Trophoblast cell (in vitro differentiated cells and primary cell): ENCODE measurements around the gene TLE4.

Experiments
- DNase-seq, 2 donors: peaks; one replicate each; pipeline ENCODE4 v3.0.0-alpha.2; 2016
- H2AFZ ChIP-seq: 2 replicates; pipeline ENCODE4 v1.6.1; 2013; ENCODE audit warnings: low read length, moderate library complexity, mild to moderate bottlenecking; ENCODE audit not compliant: insufficient read depth, poor library complexity
- H2AK5ac ChIP-seq: 2 replicates; pipeline ENCODE4 v1.6.1; 2013; ENCODE audit warnings: mild to moderate bottlenecking, low read length
- H2BK120ac ChIP-seq: 2 replicates; pipeline ENCODE4 v1.6.1; 2013; ENCODE audit warnings: low read length, mild to moderate bottlenecking, moderate library complexity; ENCODE audit not compliant: insufficient read depth, poor library complexity
- H2BK12ac ChIP-seq: 2 replicates; pipeline ENCODE4 v1.6.1; 2013; ENCODE audit warnings: mild to moderate bottlenecking, low read length, moderate library complexity
- H2BK5ac ChIP-seq: 2 replicates; pipeline ENCODE4 v1.6.1; 2013; ENCODE audit warnings: low read length, low read depth, moderate library complexity, mild to moderate bottlenecking; ENCODE audit not compliant: poor library complexity
- H3K14ac ChIP-seq: 2 replicates; pipeline ENCODE4 v1.6.1; 2013; ENCODE audit warnings: mild to moderate bottlenecking, low read length
- H3K18ac ChIP-seq: 2 replicates; pipeline ENCODE4 v1.6.1; 2013; ENCODE audit warnings: mild to moderate bottlenecking, low read length
- H3K23ac ChIP-seq: 2 replicates; pipeline ENCODE4 v1.6.1; 2013; ENCODE audit warnings: low read length
- H3K27ac ChIP-seq: 2 replicates; pipeline ENCODE4 v1.5.1; 2013; ENCODE audit warnings: low read depth, mild to moderate bottlenecking, inconsistent platforms, low read length, moderate library complexity
- H3K27me3 ChIP-seq: 2 replicates; pipeline ENCODE4 v1.6.1; 2013; ENCODE audit warnings: inconsistent platforms, mild to moderate bottlenecking, low read length, moderate library complexity; ENCODE audit not compliant: insufficient read depth
- H3K36me3 ChIP-seq, 2 experiments: 1 replicate in 1 of 2; 2 replicates in 1 of 2; pipeline ENCODE4 v1.6.1; 2013; ENCODE audit warnings: low read length in 2 of 2, mild to moderate bottlenecking in 2 of 2, moderate library complexity in 1 of 2; ENCODE audit not compliant: insufficient read depth in 2 of 2, control insufficient read depth in 1 of 2
- H3K4ac ChIP-seq: 2 replicates; pipeline ENCODE4 v1.6.1; 2013; ENCODE audit warnings: low read depth, mild to moderate bottlenecking, low read length, moderate library complexity
- H3K4me1 ChIP-seq, 2 experiments: 1 replicate in 1 of 2; 2 replicates in 1 of 2; pipeline ENCODE4 v1.6.1; 2013; ENCODE audit warnings: low read length in 2 of 2, mild to moderate bottlenecking in 2 of 2, moderate library complexity in 1 of 2; ENCODE audit not compliant: insufficient read depth in 2 of 2, control insufficient read depth in 1 of 2
- H3K4me2 ChIP-seq: 2 replicates; pipeline ENCODE4 v1.6.1; 2013; ENCODE audit warnings: inconsistent platforms, mild to moderate bottlenecking, low read length, moderate library complexity
- H3K4me3 ChIP-seq: 2 replicates; pipeline ENCODE4 v1.5.1; 2013; ENCODE audit warnings: mild to moderate bottlenecking, low read depth, low read length, inconsistent platforms
- H3K79me1 ChIP-seq: one replicate; pipeline ENCODE4 v1.6.1; 2013; ENCODE audit warnings: low read length
- H3K79me2 ChIP-seq: 2 replicates; pipeline ENCODE4 v1.6.1; 2013; ENCODE audit warnings: low read length, mild to moderate bottlenecking; ENCODE audit not compliant: control insufficient read depth, insufficient read depth, poor library complexity
- H3K9ac ChIP-seq: 2 replicates; pipeline ENCODE4 v1.6.1; 2013; ENCODE audit warnings: mild to moderate bottlenecking, low read length
- H3K9me3 ChIP-seq: 2 replicates; pipeline ENCODE4 v1.6.1; 2013; ENCODE audit warnings: low read depth, mild to moderate bottlenecking, control low read depth, inconsistent platforms, low read length; ENCODE audit not compliant: insufficient read depth
- H4K12ac ChIP-seq: 2 replicates; pipeline ENCODE4 v1.6.1; 2013; ENCODE audit warnings: low read depth, mild to moderate bottlenecking, low read length, moderate library complexity
- H4K8ac ChIP-seq: 2 replicates; pipeline ENCODE4 v1.6.1; 2013; ENCODE audit warnings: low read depth, mild to moderate bottlenecking, low read length, moderate library complexity
- H4K91ac ChIP-seq: one replicate; pipeline ENCODE4 v1.6.1; 2013; ENCODE audit warnings: low read depth, mild to moderate bottlenecking, low read length, moderate library complexity
- WGBS: extraction: QIAGEN DNeasy Blood & Tissue Kit; methylation state at CpG from one replicate; pipeline ENCODE4 v1.1.7; 2013; ENCODE audit warnings: missing lambda C conversion rate; ENCODE audit not compliant: insufficient read length, insufficient coverage; ENCODE audit errors: extremely low coverage; 5-methylcytosine and 5-hydroxymethylcytosine counted together

Gene TLE4

DNA sequence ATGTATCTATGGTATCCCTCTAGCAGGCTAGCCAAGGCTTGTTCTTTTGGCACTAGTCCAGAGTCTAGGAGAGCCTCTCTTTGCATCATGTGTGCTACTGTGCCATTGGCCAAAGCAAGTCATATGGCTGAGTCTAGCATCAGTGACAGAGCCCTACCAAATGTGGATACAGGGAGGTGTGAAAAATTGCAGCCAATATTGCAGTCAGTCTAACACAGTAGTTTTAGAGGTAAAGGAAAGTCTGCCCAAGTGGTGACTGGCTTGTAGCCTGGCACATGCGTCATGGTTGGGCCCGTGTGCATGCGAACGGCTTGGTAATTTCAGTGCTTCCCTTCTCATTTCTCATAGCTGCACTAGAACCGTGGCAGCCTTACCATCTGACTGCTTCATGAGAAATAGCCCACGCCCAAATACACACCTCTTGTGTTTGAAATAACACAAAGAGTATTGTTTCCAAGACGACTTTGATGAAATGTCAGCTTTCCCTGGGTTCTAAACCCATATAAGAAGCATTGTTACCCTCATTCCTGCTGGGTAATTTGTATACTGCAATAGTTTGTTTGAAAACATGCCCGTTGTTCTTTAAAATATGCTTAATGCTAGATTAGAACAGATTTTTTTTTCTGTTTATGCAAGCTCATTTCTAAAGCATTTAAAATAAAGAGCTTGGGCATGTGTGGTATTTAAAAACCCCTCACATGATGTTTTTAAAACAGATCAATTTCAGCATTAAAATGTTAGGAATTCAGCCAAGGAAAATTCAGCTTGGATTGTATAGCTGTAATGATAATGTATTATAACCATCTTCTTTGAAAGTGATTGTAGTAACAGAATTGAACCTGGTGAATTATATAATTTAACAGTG, 113.2 kb downstream of the TLE4 start:
- Histone ChIP-seq H3K36me3 (peaks cover 2 to 8% of the 10 kb centered on the region in 2 experiments), H3K27ac (no peak overlapping the region), H2BK12ac (peak overlapping the region; percentile 15), H3K9ac (no peak overlapping the region), H3K27me3 (no peaks in the 10 kb centered on the region), H3K23ac (no peak overlapping the region), H4K91ac (no peak overlapping the region), H3K4me1 (peaks cover 11 to 17% of the 10 kb centered on the region in 2 experiments), H3K18ac (peak overlapping the region; percentile 44), H3K79me1 (peaks cover 7% of the 10 kb centered on the region), H3K4me3 (no peak overlapping the region), H3K14ac (no peak overlapping the region), H4K8ac (no peak overlapping the region), H3K79me2 (peaks cover 2% of the 10 kb centered on the region), H3K4me2 (no peak overlapping the region), H3K4ac (peak overlapping the region; percentile 28), H2AFZ (no peak overlapping the region), H2BK120ac (no peak overlapping the region), H4K12ac (no peak overlapping the region), H2AK5ac (no peak overlapping the region), H3K9me3 (no peaks in the 10 kb centered on the region), H2BK5ac (no peak overlapping the region)
- WGBS = no CpG with 5 or more reads among the region's 8 CpGs
- peak in 1 of 2 donors; percentile 17 for DNase-seq

- no peak for DNase-seq
- H2BK12ac ChIP-seq = no peak overlapping the region
- H2AFZ ChIP-seq = no peak overlapping the region
- H3K27ac ChIP-seq = no peak overlapping the region
- H3K14ac ChIP-seq = no peak overlapping the region
- H3K23ac ChIP-seq = no peak overlapping the region
- peaks cover 13 to 19% of the 10 kb centered on the region in 2 experiments for H3K4me1 ChIP-seq
- H2AK5ac ChIP-seq = no peak overlapping the region
- H3K18ac ChIP-seq = no peak overlapping the region
- no peak overlapping the region for H4K12ac ChIP-seq
- H3K27me3 ChIP-seq = no peaks in the 10 kb centered on the region
- H4K91ac ChIP-seq = no peak overlapping the region
- no CpG with 5 or more reads among the region's 1 CpG for WGBS
- no peak overlapping the region for H3K4ac ChIP-seq
- no peak overlapping the region for H3K4me3 ChIP-seq
- H3K79me2 ChIP-seq = peaks cover 2% of the 10 kb centered on the region
- peaks cover 7% of the 10 kb centered on the region for H3K79me1 ChIP-seq
- no peak overlapping the region for H2BK120ac ChIP-seq
- H2BK5ac ChIP-seq = no peak overlapping the region
- H3K9ac ChIP-seq = no peak overlapping the region
- no peaks in the 10 kb centered on the region for H3K9me3 ChIP-seq
- H4K8ac ChIP-seq = no peak overlapping the region
- H3K36me3 ChIP-seq = peaks cover 2 to 8% of the 10 kb centered on the region in 2 experiments
- no peak overlapping the region for H3K4me2 ChIP-seq
Observed at GRCh38 chr9:79685577-79685976, 113.8 kb downstream of the TLE4 start.

GRCh38 chr9:79686381-79687130, 114.8 kb downstream of the TLE4 start:
- Histone ChIP-seq H3K18ac (peak overlapping the region; percentile 49), H2AK5ac (no peak overlapping the region), H4K8ac (no peak overlapping the region), H2BK5ac (no peak overlapping the region), H4K12ac (no peak overlapping the region), H3K79me2 (peaks cover 2% of the 10 kb centered on the region), H3K9ac (no peak overlapping the region), H3K14ac (no peak overlapping the region), H3K36me3 (peaks cover 4 to 8% of the 10 kb centered on the region in 2 experiments), H3K23ac (no peak overlapping the region), H2BK120ac (no peak overlapping the region), H3K27me3 (no peaks in the 10 kb centered on the region), H3K4me2 (no peak overlapping the region), H3K4me3 (no peak overlapping the region), H3K9me3 (no peaks in the 10 kb centered on the region), H3K79me1 (peaks cover 14% of the 10 kb centered on the region), H4K91ac (peak overlapping the region; percentile 43), H2AFZ (no peak overlapping the region), H3K27ac (no peak overlapping the region), H3K4ac (peak overlapping the region; percentile 27), H3K4me1 (peaks cover 16 to 26% of the 10 kb centered on the region in 2 experiments), H2BK12ac (no peak overlapping the region)
- no CpG with 5 or more reads among the region's 8 CpGs for WGBS
- no peak for DNase-seq

- H3K36me3 ChIP-seq = peaks cover 4 to 8% of the 10 kb centered on the region in 2 experiments
- H3K14ac ChIP-seq = no peak overlapping the region
- no peak overlapping the region for H3K9ac ChIP-seq
- no peak overlapping the region for H4K12ac ChIP-seq
- no peak overlapping the region for H3K27ac ChIP-seq
- H2BK120ac ChIP-seq = no peak overlapping the region
- no peak overlapping the region for H3K4me2 ChIP-seq
- no peak overlapping the region for H4K8ac ChIP-seq
- H3K9me3 ChIP-seq = no peaks in the 10 kb centered on the region
- no CpG with 5 or more reads among the region's 8 CpGs for WGBS
- H3K79me1 ChIP-seq = peaks cover 17% of the 10 kb centered on the region
- H3K4me3 ChIP-seq = no peak overlapping the region
- H3K79me2 ChIP-seq = peaks cover 2% of the 10 kb centered on the region
- no peak overlapping the region for H2AK5ac ChIP-seq
- H3K27me3 ChIP-seq = no peaks in the 10 kb centered on the region
- H2BK5ac ChIP-seq = no peak overlapping the region
- H3K18ac ChIP-seq = peak overlapping the region; percentile 32
- H3K4me1 ChIP-seq = peaks cover 20 to 27% of the 10 kb centered on the region in 2 experiments
- no peak overlapping the region for H2BK12ac ChIP-seq
- no peak overlapping the region for H3K23ac ChIP-seq
- H4K91ac ChIP-seq = no peak overlapping the region
- no peak overlapping the region for H2AFZ ChIP-seq
- DNase-seq = no peak
- H3K4ac ChIP-seq = peak overlapping the region; percentile 27
Observed at GRCh38 chr9:79687131-79687447, 115.3 kb downstream of the TLE4 start.
